Kidney (tissue), 14 donors: ENCODE data around the gene MDGA2. TPM values are rescaled to one million over a fixed set of nuclear protein-coding genes. Genes with fewer than 3 reads are reported as not detected.

Source experiments
- DNase-seq, 5 donors: peaks; one replicate each; pipeline ENCODE4 v3.0.0-alpha.2; 2013 to 2020
- FAIRE-seq: peaks from 2 replicates; lab custom pipeline; 2012; peaks lifted over from hg19 to GRCh38; lab: Jason Lieb, UNC
- H3K27ac ChIP-seq, 2 donors: one replicate each; pipeline ENCODE4 v1.7.0; 2013; ENCODE audit warnings: low read depth in 2 of 2, low read length in 2 of 2, inconsistent platforms in 1 of 2
- H3K27me3 ChIP-seq: one replicate; pipeline ENCODE4 v1.7.1; 2013; ENCODE audit warnings: low read length, inconsistent platforms; ENCODE audit not compliant: control insufficient read depth, insufficient read depth
- H3K36me3 ChIP-seq, 3 donors: one replicate each; pipeline versions ENCODE4 v1.7.0 to v1.7.1; 2013; ENCODE audit warnings: low read length in 3 of 3, control low read depth in 1 of 3, inconsistent platforms in 1 of 3; ENCODE audit not compliant: insufficient read depth in 3 of 3, control insufficient read depth in 2 of 3
- H3K4me1 ChIP-seq, 3 donors: one replicate each; pipeline versions ENCODE4 v1.7.0 to v1.7.1; 2013; ENCODE audit warnings: low read length in 3 of 3, inconsistent platforms in 1 of 3, low read depth in 1 of 3; ENCODE audit not compliant: control insufficient read depth in 2 of 3, insufficient read depth in 2 of 3
- H3K4me3 ChIP-seq, 3 donors: one replicate each; pipeline versions ENCODE4 v1.7.0 to v1.8.1; 2013; ENCODE audit warnings: low read length in 3 of 3, control low read depth in 1 of 3, inconsistent platforms in 1 of 3
- H3K9ac ChIP-seq, 3 donors: one replicate each; pipeline versions ENCODE4 v1.7.0 to v1.7.1; 2013; ENCODE audit warnings: low read length in 3 of 3, control low read depth in 1 of 3, inconsistent platforms in 1 of 3
- H3K9me3 ChIP-seq, 3 donors: one replicate each; pipeline versions ENCODE4 v1.7.0 to v1.7.1; 2013; ENCODE audit warnings: low read length in 3 of 3, control low read depth in 1 of 3, inconsistent platforms in 1 of 3; ENCODE audit not compliant: control insufficient read depth in 2 of 3, insufficient read depth in 1 of 3
- intact Hi-C: fragments of 100-400 bp; cut with DNase I; formaldehyde crosslinking; loops from one replicate; pipeline ENCODE4 v1.11.1; 2022
- polyA plus RNA-seq: library from polyadenylated mRNA; stranded (reverse); fragments of 350-450 nt; fragmentation: Illumina TruSeq; extraction: RNeasy Lipid Tissue Mini Kit (QIAGEN cat#74804); gene quantifications from one replicate; pipeline ENCODE4 v1.2.3, GENCODE V29; 2014; ENCODE audit warnings: low read depth, low replicate concordance; ENCODE audit not compliant: insufficient read depth
- total RNA-seq: library from RNA; stranded (reverse); fragmentation: NEBNext Ultra II Directional; extraction: Animal tissue kit (Norgen Biotek cat#: 25700); gene quantifications from one replicate; pipeline ENCODE4 v1.2.1, GENCODE V29; 2021
- TF ChIP-seq, protein P1 (sequence below): IDR thresholded peaks from 3 replicates; pipeline ENCODE4 v1.5.1; 2012; ENCODE audit warnings: mild to moderate bottlenecking, moderate library complexity, borderline replicate concordance; ENCODE audit not compliant: insufficient read depth; ENCODE audit errors: extremely low read depth
- donor health status: control.
- donor health status: control.
- donor health status: control.
- donor health status: control.
- donor health status: control.
- donor health status: DM: yes; HTN: yes; CAD: no.
- donor health status: Normal renal cell carcinoma (clear cell type).

MDGA2 gene
- total and polyA plus RNA-seq, 2 donors from 2014 or later, result 0.41 TPM; not detected in 1

DNA sequence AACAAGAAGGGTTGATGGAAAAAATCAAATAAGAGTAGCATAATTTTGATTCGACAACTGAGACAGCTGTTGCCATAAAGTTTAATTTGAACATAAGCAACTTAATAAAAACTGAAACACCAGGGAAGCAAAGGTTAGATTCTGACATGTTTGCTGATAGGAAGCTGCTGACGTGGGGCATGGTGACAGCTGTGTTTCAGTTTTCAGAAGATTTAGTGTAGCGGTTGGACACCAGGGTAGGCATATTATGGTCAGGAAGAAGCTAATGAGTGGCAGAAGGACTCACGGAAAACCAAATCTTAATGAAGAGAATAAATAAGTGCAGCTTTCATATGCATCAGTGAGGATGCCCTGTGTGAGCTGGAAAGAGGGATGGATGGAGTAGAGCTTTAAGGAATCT lies 687.1 kb downstream of the MDGA2 start:
- intact Hi-C loops, result no loop called here
- no peak overlapping the region for H3K4me3 ChIP-seq
- no peaks in the 10 kb centered on the region for H3K36me3 ChIP-seq
- no peaks in the 10 kb centered on the region for H3K4me1 ChIP-seq
- H3K27ac ChIP-seq, result no peak overlapping the region
- FAIRE-seq (no peak), DNase-seq (no peak)
- TF ChIP-seq, protein P1, sequence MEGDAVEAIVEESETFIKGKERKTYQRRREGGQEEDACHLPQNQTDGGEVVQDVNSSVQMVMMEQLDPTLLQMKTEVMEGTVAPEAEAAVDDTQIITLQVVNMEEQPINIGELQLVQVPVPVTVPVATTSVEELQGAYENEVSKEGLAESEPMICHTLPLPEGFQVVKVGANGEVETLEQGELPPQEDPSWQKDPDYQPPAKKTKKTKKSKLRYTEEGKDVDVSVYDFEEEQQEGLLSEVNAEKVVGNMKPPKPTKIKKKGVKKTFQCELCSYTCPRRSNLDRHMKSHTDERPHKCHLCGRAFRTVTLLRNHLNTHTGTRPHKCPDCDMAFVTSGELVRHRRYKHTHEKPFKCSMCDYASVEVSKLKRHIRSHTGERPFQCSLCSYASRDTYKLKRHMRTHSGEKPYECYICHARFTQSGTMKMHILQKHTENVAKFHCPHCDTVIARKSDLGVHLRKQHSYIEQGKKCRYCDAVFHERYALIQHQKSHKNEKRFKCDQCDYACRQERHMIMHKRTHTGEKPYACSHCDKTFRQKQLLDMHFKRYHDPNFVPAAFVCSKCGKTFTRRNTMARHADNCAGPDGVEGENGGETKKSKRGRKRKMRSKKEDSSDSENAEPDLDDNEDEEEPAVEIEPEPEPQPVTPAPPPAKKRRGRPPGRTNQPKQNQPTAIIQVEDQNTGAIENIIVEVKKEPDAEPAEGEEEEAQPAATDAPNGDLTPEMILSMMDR, result no peak
- no peaks in the 10 kb centered on the region for H3K27me3 ChIP-seq
- H3K9me3 ChIP-seq, result no peaks in the 10 kb centered on the region
- no peak overlapping the region for H3K9ac ChIP-seq

DNA sequence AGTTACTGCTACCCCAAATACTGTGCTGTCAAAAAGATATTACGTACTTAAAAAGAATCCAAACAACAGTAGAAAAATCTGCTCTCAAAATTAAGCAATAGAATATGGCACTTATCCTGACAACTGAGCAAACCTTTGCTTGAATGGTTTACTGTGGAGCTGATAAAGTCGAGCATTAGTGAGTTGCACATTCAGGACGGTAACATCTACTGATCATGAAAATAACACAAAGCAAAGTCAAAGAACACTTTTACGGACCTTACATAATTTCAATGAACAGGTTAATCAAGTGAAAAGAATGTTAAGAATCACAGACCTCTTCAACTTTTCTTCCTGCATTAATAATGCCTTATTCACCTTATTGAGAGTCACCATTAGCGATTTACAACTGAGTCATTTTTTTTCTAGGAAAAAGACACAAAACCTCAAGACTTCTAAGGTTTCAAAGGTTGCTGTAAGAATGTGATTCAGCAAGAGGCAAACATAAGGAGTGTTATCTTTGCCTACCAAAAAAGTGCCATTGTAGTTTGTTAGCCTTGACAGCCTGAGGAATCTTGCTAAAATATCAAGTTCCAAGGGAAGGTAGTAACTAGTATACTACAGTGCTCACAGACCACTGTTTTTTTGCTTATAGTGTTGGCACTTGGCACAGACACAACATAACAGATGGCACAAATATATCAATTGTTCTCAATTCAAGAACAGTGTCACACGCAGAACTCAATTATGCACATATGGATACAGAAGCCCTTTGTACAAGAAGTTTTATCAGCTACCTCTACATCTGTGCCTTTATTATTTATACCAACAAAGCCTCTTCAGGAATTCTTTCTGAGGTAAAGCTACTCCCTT lies 689.6 kb downstream of the MDGA2 start:
- no peak overlapping the region for H3K27ac ChIP-seq
- FAIRE-seq (no peak), DNase-seq (peak in 2 of 5 donors; percentile 34 to 41)
- intact Hi-C loops, result no loop called here
- no peak overlapping the region for H3K4me3 ChIP-seq
- no peaks in the 10 kb centered on the region for H3K4me1 ChIP-seq
- H3K36me3 ChIP-seq, result no peaks in the 10 kb centered on the region
- H3K9me3 ChIP-seq, result no peaks in the 10 kb centered on the region
- TF ChIP-seq, protein P1, result no peak
- H3K9ac ChIP-seq, result no peak overlapping the region
- H3K27me3 ChIP-seq, result no peaks in the 10 kb centered on the region

- no peaks in the 10 kb centered on the region for H3K36me3 ChIP-seq
- intact Hi-C loops, result no loop called here
- FAIRE-seq (no peak), DNase-seq (no peak)
- no peaks in the 10 kb centered on the region for H3K4me1 ChIP-seq
- TF ChIP-seq, protein P1, result no peak
- no peak overlapping the region for H3K9ac ChIP-seq
- no peak overlapping the region for H3K4me3 ChIP-seq
- no peak overlapping the region for H3K27ac ChIP-seq
- no peaks in the 10 kb centered on the region for H3K27me3 ChIP-seq
- peaks cover 0 to 2% (median 0%) of the 10 kb centered on the region in 3 donors for H3K9me3 ChIP-seq
Observed at GRCh38 chr14:46973295-46973694, 702.1 kb downstream of the MDGA2 start.
